Lower leg skin (tissue), 3 donors: ENCODE results near the gene ARHGEF1.

Experiments used
- POLR2A ChIP-seq, 2 donors: fragments of 450-650 bp; IDR thresholded peaks; one replicate each; pipeline ENCODE4 v1.6.1; 2016 to 2017; ENCODE audit warnings: antibody characterized with exemption in 2 of 2, mild to moderate bottlenecking in 1 of 2, moderate library complexity in 1 of 2
- TF ChIP-seq, protein P1 (sequence below), 3 donors: fragments of 450-650 bp; IDR thresholded peaks; one replicate each; pipeline ENCODE4 v1.5.1; 2016; ENCODE audit warnings: antibody characterized with exemption in 3 of 3, mild to moderate bottlenecking in 3 of 3, moderate library complexity in 2 of 3

DNA sequence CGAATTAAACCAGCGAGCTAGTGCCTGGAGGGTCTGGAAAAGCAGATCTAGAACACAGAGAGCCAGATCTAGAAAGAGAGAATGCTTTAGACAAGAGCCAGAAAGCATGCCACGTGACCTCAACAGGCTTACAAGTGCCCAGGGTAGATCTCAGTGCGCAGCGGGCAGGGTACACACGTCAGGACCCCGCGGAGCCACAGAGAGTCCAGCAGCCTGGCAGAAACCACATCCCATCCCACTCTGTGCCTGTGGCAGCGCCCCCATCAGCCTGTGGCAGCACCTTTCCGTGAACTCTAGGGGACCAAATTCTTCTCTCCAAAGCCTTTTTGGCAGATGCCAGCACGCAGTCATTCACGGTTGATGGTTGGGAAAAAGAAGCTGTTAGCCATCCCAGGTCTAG, 5.9 kb downstream of the ARHGEF1 start:
- TF ChIP-seq, protein P1, sequence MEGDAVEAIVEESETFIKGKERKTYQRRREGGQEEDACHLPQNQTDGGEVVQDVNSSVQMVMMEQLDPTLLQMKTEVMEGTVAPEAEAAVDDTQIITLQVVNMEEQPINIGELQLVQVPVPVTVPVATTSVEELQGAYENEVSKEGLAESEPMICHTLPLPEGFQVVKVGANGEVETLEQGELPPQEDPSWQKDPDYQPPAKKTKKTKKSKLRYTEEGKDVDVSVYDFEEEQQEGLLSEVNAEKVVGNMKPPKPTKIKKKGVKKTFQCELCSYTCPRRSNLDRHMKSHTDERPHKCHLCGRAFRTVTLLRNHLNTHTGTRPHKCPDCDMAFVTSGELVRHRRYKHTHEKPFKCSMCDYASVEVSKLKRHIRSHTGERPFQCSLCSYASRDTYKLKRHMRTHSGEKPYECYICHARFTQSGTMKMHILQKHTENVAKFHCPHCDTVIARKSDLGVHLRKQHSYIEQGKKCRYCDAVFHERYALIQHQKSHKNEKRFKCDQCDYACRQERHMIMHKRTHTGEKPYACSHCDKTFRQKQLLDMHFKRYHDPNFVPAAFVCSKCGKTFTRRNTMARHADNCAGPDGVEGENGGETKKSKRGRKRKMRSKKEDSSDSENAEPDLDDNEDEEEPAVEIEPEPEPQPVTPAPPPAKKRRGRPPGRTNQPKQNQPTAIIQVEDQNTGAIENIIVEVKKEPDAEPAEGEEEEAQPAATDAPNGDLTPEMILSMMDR (IDR thresholded peaks at IDR 0.05): no peak
- no peak for TF ChIP-seq POLR2A (IDR thresholded peaks at IDR 0.05)
